ENCODE measurements around the gene NPIPB9.
A peak's percentile ranks its signal among the peaks of the same experiment; 100 is the strongest.

Gene NPIPB9

DNA sequence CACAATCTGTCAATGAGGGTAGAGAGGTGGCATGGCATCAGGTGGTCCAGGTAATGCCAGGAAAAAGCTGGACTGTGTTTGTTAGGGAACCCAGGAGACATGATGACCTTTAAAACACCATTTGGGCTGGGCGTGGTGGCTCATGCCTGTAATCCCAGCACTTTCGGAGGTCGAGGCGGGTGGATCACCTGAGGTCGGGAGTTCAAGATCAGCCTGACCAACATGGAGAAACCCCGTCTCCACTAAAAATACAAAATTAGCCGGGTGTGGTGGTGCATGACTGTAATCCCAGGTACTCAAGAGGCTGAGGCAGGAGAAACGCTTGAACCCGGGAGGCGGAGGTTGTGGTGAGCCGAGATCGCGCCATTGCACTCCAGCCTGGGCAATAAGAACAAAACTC is 69.0 kb downstream of the NPIPB9 start:
- intact Hi-C loops (cut with DNase I), result loop anchor here (5.0 kb wide), 1 partner anchor 127 kb away; no protein-coding TSS in a partner anchor
- peak in 2 of 10 donors; percentile 26 to 34 for DNase-seq

DNA sequence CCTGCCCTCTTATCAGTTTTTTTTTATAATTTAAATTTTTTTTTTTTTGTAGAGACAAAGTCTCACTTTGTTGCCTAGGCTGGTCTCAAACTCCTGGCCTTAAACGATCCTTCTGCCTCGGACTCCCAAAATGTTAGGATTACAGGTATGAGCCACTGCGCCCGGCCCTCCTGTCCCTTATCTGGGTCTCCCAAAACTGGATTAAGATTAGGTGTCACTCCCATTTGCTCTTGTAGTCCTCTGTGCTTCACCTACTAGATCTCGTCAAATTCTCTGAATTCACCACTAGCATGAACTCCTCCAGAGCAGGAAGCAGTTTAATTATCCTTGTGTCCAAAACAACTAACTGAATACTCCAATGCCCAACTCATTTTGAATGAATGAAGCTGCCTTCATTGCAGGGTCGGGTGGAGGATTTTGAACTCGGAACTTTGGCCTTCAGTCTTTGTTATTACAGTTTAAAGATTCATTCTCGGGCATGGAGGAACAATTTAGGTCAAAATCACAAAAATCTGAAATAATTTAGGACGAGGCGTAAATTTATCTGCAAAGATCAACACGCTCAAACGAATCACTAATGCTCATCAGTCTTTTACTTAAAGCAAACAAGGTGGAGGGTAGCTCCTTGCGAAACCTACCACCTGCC is 70.4 kb downstream of the NPIPB9 start:
- intact Hi-C loops (cut with DNase I), result loop anchor here (5.0 kb wide), 1 partner anchor 125 kb away; no protein-coding TSS in a partner anchor
- DNase-seq, result peak in 2 of 10 donors; percentile 32 to 36

Measured in posterior cingulate gyrus (tissue), 11 donors.